Skeletal muscle satellite cell (primary cell): ENCODE measurements around the gene SLF2.

Experiments
- H3K27me3 ChIP-seq: 2 replicates; pipeline ENCODE4 v1.7.0; 2013; ENCODE audit warnings: low read length; ENCODE audit not compliant: control insufficient read depth, insufficient read depth
- H3K36me3 ChIP-seq: 2 replicates; pipeline ENCODE4 v1.7.0; 2013; ENCODE audit warnings: mild to moderate bottlenecking, control low read depth, low read length; ENCODE audit not compliant: insufficient read depth
- H3K4me1 ChIP-seq: 2 replicates; pipeline ENCODE4 v1.7.0; 2013; ENCODE audit warnings: low read length; ENCODE audit not compliant: control insufficient read depth, insufficient read depth
- H3K4me2 ChIP-seq: 2 replicates; pipeline ENCODE4 v1.7.0; 2013; ENCODE audit warnings: mild to moderate bottlenecking, low read length
- H3K4me3 ChIP-seq: 2 replicates; pipeline ENCODE4 v1.7.0; 2013; ENCODE audit warnings: low read length
- H3K9ac ChIP-seq: 2 replicates; pipeline ENCODE4 v1.7.0; 2013; ENCODE audit warnings: mild to moderate bottlenecking, low read depth, low read length, moderate library complexity
- H3K9me3 ChIP-seq: replicated peaks from 2 replicates; pipeline ENCODE4 v1.7.0; 2013; ENCODE audit warnings: mild to moderate bottlenecking, control low read depth, low read length

Gene SLF2

GRCh38 chr10:100890141-100890672, 22.6 kb upstream of the SLF2 start:
- H3K27me3 ChIP-seq: no peaks in the 10 kb centered on the region
- H3K4me3 ChIP-seq: peak overlapping the region; percentile 10
- H3K9ac ChIP-seq: peak overlapping the region; percentile 56
- H3K4me1 ChIP-seq: peaks cover 47% of the 10 kb centered on the region
- peak overlapping the region; percentile 73 for H3K4me2 ChIP-seq
- H3K36me3 ChIP-seq: no peaks in the 10 kb centered on the region
- no peaks in the 10 kb centered on the region for H3K9me3 ChIP-seq

GRCh38 chr10:100890673-100891317, 22.0 kb upstream of the SLF2 start:
- Histone ChIP-seq H3K4me3 (no peak overlapping the region), H3K36me3 (no peaks in the 10 kb centered on the region), H3K9me3 (no peaks in the 10 kb centered on the region), H3K4me2 (peak overlapping the region; percentile 73), H3K9ac (peak overlapping the region; percentile 7), H3K4me1 (peaks cover 46% of the 10 kb centered on the region), H3K27me3 (no peaks in the 10 kb centered on the region)

GRCh38 chr10:100894033-100894432, 18.7 kb upstream of the SLF2 start:
- H3K9me3 ChIP-seq: no peaks in the 10 kb centered on the region
- no peak overlapping the region for H3K4me3 ChIP-seq
- no peaks in the 10 kb centered on the region for H3K36me3 ChIP-seq
- no peak overlapping the region for H3K9ac ChIP-seq
- no peaks in the 10 kb centered on the region for H3K27me3 ChIP-seq
- H3K4me1 ChIP-seq: peaks cover 32% of the 10 kb centered on the region
- H3K4me2 ChIP-seq: no peak overlapping the region

GRCh38 chr10:100894589-100895294, 18.0 kb upstream of the SLF2 start:
- no peak overlapping the region for H3K4me2 ChIP-seq
- no peaks in the 10 kb centered on the region for H3K36me3 ChIP-seq
- no peak overlapping the region for H3K9ac ChIP-seq
- no peaks in the 10 kb centered on the region for H3K9me3 ChIP-seq
- H3K4me3 ChIP-seq: no peak overlapping the region
- no peaks in the 10 kb centered on the region for H3K27me3 ChIP-seq
- H3K4me1 ChIP-seq: peaks cover 25% of the 10 kb centered on the region

- H3K4me2 ChIP-seq: no peak overlapping the region
- peaks cover 19% of the 10 kb centered on the region for H3K4me1 ChIP-seq
- no peak overlapping the region for H3K4me3 ChIP-seq
- no peaks in the 10 kb centered on the region for H3K9me3 ChIP-seq
- H3K27me3 ChIP-seq: no peaks in the 10 kb centered on the region
- no peaks in the 10 kb centered on the region for H3K36me3 ChIP-seq
- no peak overlapping the region for H3K9ac ChIP-seq
These were observed 17.4 kb upstream of the SLF2 start for GRCh38 chr10:100895346-100895745.

GRCh38 chr10:100895896-100896295, 16.9 kb upstream of the SLF2 start:
- peaks cover 3% of the 10 kb centered on the region for H3K27me3 ChIP-seq
- H3K4me3 ChIP-seq: no peak overlapping the region
- no peak overlapping the region for H3K9ac ChIP-seq
- H3K4me2 ChIP-seq: no peak overlapping the region
- peaks cover 15% of the 10 kb centered on the region for H3K4me1 ChIP-seq
- H3K36me3 ChIP-seq: no peaks in the 10 kb centered on the region
- no peaks in the 10 kb centered on the region for H3K9me3 ChIP-seq

GRCh38 chr10:100896876-100897461, 15.8 kb upstream of the SLF2 start:
- Histone ChIP-seq H3K9ac (no peak overlapping the region), H3K9me3 (no peaks in the 10 kb centered on the region), H3K4me3 (no peak overlapping the region), H3K4me2 (no peak overlapping the region), H3K36me3 (no peaks in the 10 kb centered on the region), H3K27me3 (peaks cover 6% of the 10 kb centered on the region), H3K4me1 (peaks cover 8% of the 10 kb centered on the region)

GRCh38 chr10:100897976-100898375, 14.8 kb upstream of the SLF2 start:
- peaks cover 6% of the 10 kb centered on the region for H3K27me3 ChIP-seq
- no peak overlapping the region for H3K4me3 ChIP-seq
- peaks cover 8% of the 10 kb centered on the region for H3K4me1 ChIP-seq
- H3K9me3 ChIP-seq: no peaks in the 10 kb centered on the region
- H3K36me3 ChIP-seq: no peaks in the 10 kb centered on the region
- no peak overlapping the region for H3K9ac ChIP-seq
- no peak overlapping the region for H3K4me2 ChIP-seq

- Histone ChIP-seq H3K36me3 (no peaks in the 10 kb centered on the region), H3K9me3 (no peaks in the 10 kb centered on the region), H3K4me2 (no peak overlapping the region), H3K4me3 (no peak overlapping the region), H3K4me1 (peaks cover 8% of the 10 kb centered on the region), H3K9ac (no peak overlapping the region), H3K27me3 (peaks cover 6% of the 10 kb centered on the region)
These were observed 13.6 kb upstream of the SLF2 start for GRCh38 chr10:100899171-100899570.

GRCh38 chr10:100901051-100901450, 11.7 kb upstream of the SLF2 start:
- Histone ChIP-seq H3K27me3 (peaks cover 6% of the 10 kb centered on the region), H3K4me3 (no peak overlapping the region), H3K9ac (no peak overlapping the region)

GRCh38 chr10:100902622-100903021, 10.1 kb upstream of the SLF2 start:
- Histone ChIP-seq H3K4me2 (no peak overlapping the region), H3K9me3 (no peaks in the 10 kb centered on the region), H3K4me1 (no peaks in the 10 kb centered on the region), H3K27me3 (peaks cover 6% of the 10 kb centered on the region), H3K36me3 (no peaks in the 10 kb centered on the region), H3K4me3 (no peak overlapping the region), H3K9ac (no peak overlapping the region)

More at GRCh38 chr10:100901051-100901450, 11.7 kb upstream of the SLF2 start:
- H3K36me3 ChIP-seq: no peaks in the 10 kb centered on the region
- no peaks in the 10 kb centered on the region for H3K9me3 ChIP-seq
- H3K4me2 ChIP-seq: no peak overlapping the region
- peaks cover 8% of the 10 kb centered on the region for H3K4me1 ChIP-seq
